A673 (cell line): ENCODE data around the gene TAS2R16. TPM values are rescaled to one million over a fixed set of nuclear protein-coding genes. Genes with fewer than 3 reads are reported as not detected.

Experiments used
- BruUV-seq: library from RNA; stranded (reverse); fragments of 400-500 nt; replicated peaks from 2 replicates; lab custom pipeline; 2021; lab: Mats Ljungman, UMichigan
- CTCF ChIA-PET: fragments of 300-600 bp; sonication (Branson Sonifier 250); formaldehyde crosslinking; loops from one replicate; lab custom pipeline; 2022; ENCODE audit warnings: antibody characterized with exemption; lab: Charles Lee
- POLR2A ChIA-PET: fragments of 300-600 bp; sonication (Branson Sonifier 250); formaldehyde crosslinking; loops from one replicate; lab custom pipeline; 2022; ENCODE audit warnings: antibody characterized with exemption; ENCODE audit not compliant: low non-redundant PET; lab: Charles Lee
- DNase-seq: peaks from one replicate; pipeline ENCODE4 v3.0.0-alpha.2; 2015; ENCODE audit warnings: low spot score
- H3K27ac ChIP-seq: fragments of 200-600 bp; sonication (generic); 2 replicates; pipeline ENCODE4 v1.5.1; 2016; ENCODE audit warnings: mixed run types, low read depth, mild to moderate bottlenecking, mixed read lengths, antibody characterized with exemption, low read length; ENCODE audit not compliant: poor library complexity, severe bottlenecking
- H3K27me3 ChIP-seq: fragments of 200-600 bp; sonication (generic); replicated peaks from 2 replicates; pipeline ENCODE4 v1.6.1; 2017; ENCODE audit warnings: mixed run types, low read depth, mild to moderate bottlenecking, mixed read lengths, antibody characterized with exemption, low read length; ENCODE audit not compliant: insufficient read depth, poor library complexity
- H3K36me3 ChIP-seq: fragments of 200-600 bp; sonication (generic); 2 replicates; pipeline ENCODE4 v1.6.1; 2016; ENCODE audit warnings: mixed run types, mild to moderate bottlenecking, mixed read lengths, antibody characterized with exemption, low read length; ENCODE audit not compliant: insufficient read depth, poor library complexity, severe bottlenecking
- H3K4me1 ChIP-seq: fragments of 200-600 bp; sonication (generic); 2 replicates; pipeline ENCODE4 v1.6.1; 2017; ENCODE audit warnings: mixed run types, mild to moderate bottlenecking, mixed read lengths, antibody characterized with exemption, low read length; ENCODE audit not compliant: insufficient read depth, poor library complexity, severe bottlenecking
- H3K4me3 ChIP-seq: fragments of 200-600 bp; sonication (generic); 2 replicates; pipeline ENCODE4 v1.5.1; 2016; ENCODE audit warnings: low read depth, mixed run types, mild to moderate bottlenecking, mixed read lengths, low read length; ENCODE audit not compliant: poor library complexity, severe bottlenecking
- H3K9me3 ChIP-seq: fragments of 200-600 bp; sonication (generic); 2 replicates; pipeline ENCODE4 v1.6.1; 2016; ENCODE audit warnings: mixed run types, low read depth, mild to moderate bottlenecking, mixed read lengths, antibody characterized with exemption, low read length; ENCODE audit not compliant: poor library complexity, severe bottlenecking
- CTCF ChIP-seq: fragments of 300-800, 200-600 bp; sonication (generic); conservative IDR thresholded peaks from 2 replicates; pipeline ENCODE4 v1.5.1; 2017; ENCODE audit warnings: low read depth, mild to moderate bottlenecking, antibody characterized with exemption, low read length, moderate library complexity, mixed read lengths
- EZH2 ChIP-seq: fragments of 200-600 bp; sonication (generic); IDR thresholded peaks from 2 replicates; pipeline ENCODE4 v1.6.1; 2017; ENCODE audit warnings: borderline replicate concordance, low read depth, mild to moderate bottlenecking, mixed read lengths, antibody characterized with exemption, low read length; ENCODE audit not compliant: poor library complexity, severe bottlenecking
- intact Hi-C: fragments of 100-400 bp; cut with micrococcal nuclease; formaldehyde crosslinking; loops from one replicate; pipeline ENCODE4 v1.10.0; 2022; ENCODE audit not compliant: unreplicated experiment
- total RNA-seq: library from RNA; stranded (reverse); gene quantifications from 2 replicates; pipeline ENCODE4 v1.2.3, GENCODE V29; 2021

The TAS2R16 gene
- total RNA-seq, 1 experiment from 2014 or later: not detected

- CTCF ChIA-PET: no interaction called here
- no peak for DNase-seq
- BruUV-seq: no TSS peak
- Histone ChIP-seq H3K27me3 (no peaks in the 10 kb centered on the region), H3K27ac (no peak overlapping the region), H3K9me3 (peaks cover 10% of the 10 kb centered on the region), H3K4me3 (no peak overlapping the region), H3K36me3 (no peaks in the 10 kb centered on the region), H3K4me1 (peaks cover 18% of the 10 kb centered on the region)
- intact Hi-C loops: no loop called here
- TF ChIP-seq CTCF: no peak
- TF ChIP-seq EZH2: no peak
- POLR2A ChIA-PET: no interaction called here
These were observed 27.6 kb upstream of the TAS2R16 start for GRCh38 chr7:123023126-123023525.

- no TSS peak for BruUV-seq
These were observed 27.1 kb upstream of the TAS2R16 start for GRCh38 chr7:123022576-123022975.

GRCh38 chr7:123012435-123012834 lies 16.9 kb upstream of the TAS2R16 start:
- BruUV-seq: no TSS peak
- intact Hi-C loops: no loop called here
- no peak for TF ChIP-seq CTCF
- CTCF ChIA-PET: no interaction called here
- H3K4me3 ChIP-seq: no peak overlapping the region
- no peaks in the 10 kb centered on the region for H3K9me3 ChIP-seq
- POLR2A ChIA-PET: no interaction called here
- no peak for DNase-seq
- H3K27ac ChIP-seq: no peak overlapping the region
- no peaks in the 10 kb centered on the region for H3K36me3 ChIP-seq
- no peaks in the 10 kb centered on the region for H3K27me3 ChIP-seq
- H3K4me1 ChIP-seq: peaks cover 3% of the 10 kb centered on the region

More at GRCh38 chr7:123022576-123022975, 27.1 kb upstream of the TAS2R16 start:
- CTCF ChIA-PET: no interaction called here
- Histone ChIP-seq H3K9me3 (peaks cover 10% of the 10 kb centered on the region), H3K36me3 (no peaks in the 10 kb centered on the region), H3K4me3 (no peak overlapping the region), H3K27ac (no peak overlapping the region), H3K4me1 (peaks cover 18% of the 10 kb centered on the region), H3K27me3 (no peaks in the 10 kb centered on the region)
- intact Hi-C loops: no loop called here
- POLR2A ChIA-PET: no interaction called here
- TF ChIP-seq CTCF (no peak), EZH2 (no peak)
- no peak for DNase-seq
